Neural progenitor cell (in vitro differentiated cells): ENCODE measurements around the gene TBC1D9. TPM values are rescaled to one million over a fixed set of nuclear protein-coding genes. Genes with fewer than 3 reads are reported as not detected.

Source experiments
- DNase-seq: peaks from one replicate; pipeline ENCODE4 v3.0.0-alpha.2; 2016; ENCODE audit warnings: low spot score
- H2AFZ ChIP-seq: fragments of 200-600 bp; sonication (generic); replicated peaks from 2 replicates; pipeline ENCODE4 v1.6.1; 2016; ENCODE audit warnings: antibody characterized with exemption
- H3F3A ChIP-seq: fragments of 200-600 bp; sonication (generic); 2 replicates; pipeline ENCODE4 v1.6.1; 2016; ENCODE audit warnings: antibody characterized with exemption, low read depth
- H3K27ac ChIP-seq: fragments of 200-600 bp; sonication (generic); 2 replicates; pipeline ENCODE4 v1.5.1; 2016; ENCODE audit warnings: mild to moderate bottlenecking
- H3K27me3 ChIP-seq: fragments of 200-600 bp; sonication (generic); 2 replicates; pipeline ENCODE4 v1.6.1; 2016; ENCODE audit warnings: mild to moderate bottlenecking, moderate library complexity
- H3K36me3 ChIP-seq: fragments of 200-600 bp; sonication (generic); 2 replicates; pipeline ENCODE4 v1.5.1; 2016
- H3K4me1 ChIP-seq: fragments of 200-600 bp; sonication (generic); 2 replicates; pipeline ENCODE4 v1.6.1; 2016; ENCODE audit warnings: mixed run types
- H3K4me2 ChIP-seq: fragments of 200-600 bp; sonication (generic); 2 replicates; pipeline ENCODE4 v1.6.1; 2016
- H3K4me3 ChIP-seq: fragments of 200-600 bp; sonication (generic); 2 replicates; pipeline ENCODE4 v1.5.1; 2016
- H3K79me2 ChIP-seq: fragments of 200-600 bp; sonication (generic); 2 replicates; pipeline ENCODE4 v1.6.1; 2016; ENCODE audit warnings: low read depth
- H3K9ac ChIP-seq: fragments of 200-600 bp; sonication (generic); 2 replicates; pipeline ENCODE4 v1.6.1; 2016
- H3K9me3 ChIP-seq: fragments of 200-600 bp; sonication (generic); 2 replicates; pipeline ENCODE4 v1.5.1; 2016; ENCODE audit warnings: low read depth
- H4K20me1 ChIP-seq: fragments of 200-600 bp; sonication (generic); 2 replicates; pipeline ENCODE4 v1.6.1; 2016; ENCODE audit warnings: low read depth
- H3K27ac Mint-ChIP-seq: 3 replicates; pipeline ENCODE4 v1.8.0; 2021; ENCODE audit warnings: mixed read lengths
- H3K27me3 Mint-ChIP-seq: 2 replicates; pipeline ENCODE4 v1.8.0; 2022; ENCODE audit warnings: low read depth, mild to moderate bottlenecking, inconsistent platforms, moderate library complexity, mixed read lengths; ENCODE audit not compliant: insufficient read depth
- H3K36me3 Mint-ChIP-seq: 3 replicates; pipeline ENCODE4 v1.8.0; 2021; ENCODE audit warnings: mixed read lengths
- H3K4me1 Mint-ChIP-seq: 3 replicates; pipeline ENCODE4 v1.8.0; 2021; ENCODE audit warnings: mixed read lengths
- H3K4me3 Mint-ChIP-seq: 3 replicates; pipeline ENCODE4 v1.8.0; 2021; ENCODE audit warnings: mild to moderate bottlenecking, moderate library complexity, mixed read lengths
- H3K9me3 Mint-ChIP-seq: 3 replicates; pipeline ENCODE4 v1.8.0; 2020; ENCODE audit warnings: mixed read lengths
- EZH2 ChIP-seq: fragments of 200-600 bp; sonication (generic); IDR thresholded peaks from 2 replicates; pipeline ENCODE4 v1.6.1; 2017; ENCODE audit warnings: antibody characterized with exemption, mild to moderate bottlenecking, moderate library complexity
- EZH2phosphoT487 ChIP-seq: fragments of 200-600 bp; sonication (generic); IDR thresholded peaks from 2 replicates; pipeline ENCODE4 v1.6.1; 2017; ENCODE audit warnings: antibody characterized with exemption
- total RNA-seq: library from RNA; depleted of rRNA; stranded (reverse); fragments of >200 nt; gene quantifications from 2 replicates; pipeline ENCODE4 v1.2.3, GENCODE V29; 2015; ENCODE audit warnings: low replicate concordance
- TF ChIP-seq, protein P1 (sequence below): fragments of 200-600 bp; sonication (generic); IDR thresholded peaks from 2 replicates; pipeline ENCODE4 v1.5.1; 2017; ENCODE audit warnings: antibody characterized with exemption, mild to moderate bottlenecking

TBC1D9 gene
- total RNA-seq, 1 donor from 2014 or later = 11.3 TPM

DNA sequence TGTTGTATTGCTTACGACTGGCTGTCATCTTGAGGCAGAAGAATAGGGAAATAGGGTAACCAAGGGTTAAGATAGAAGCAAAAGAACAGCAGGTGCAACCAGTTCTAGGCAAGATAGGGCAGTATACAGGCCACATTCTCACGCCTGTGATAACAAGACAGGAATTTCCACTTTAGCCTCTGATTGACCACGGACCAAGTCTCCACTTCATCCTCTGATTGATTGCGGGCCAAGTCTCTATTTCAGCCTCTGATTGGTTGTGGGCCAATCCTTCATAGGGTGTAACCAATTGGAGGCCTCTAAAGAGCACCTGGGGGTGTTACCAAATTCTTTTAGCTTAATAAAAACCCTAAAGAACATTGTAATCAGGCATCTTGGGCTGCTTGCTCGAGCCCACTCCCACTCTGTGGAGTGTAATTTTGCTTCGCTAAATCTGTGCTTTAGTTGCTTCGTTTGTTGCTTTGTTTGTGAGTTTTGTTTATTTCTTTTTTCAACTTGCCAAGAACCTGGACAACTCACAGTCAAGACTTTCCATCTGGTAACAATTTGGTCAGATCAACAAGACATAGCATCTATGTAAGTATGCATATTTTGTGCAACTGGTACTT is 8.7 kb upstream of the TBC1D9 start:
- TF ChIP-seq EZH2phosphoT487 (no peak), EZH2 (no peak)
- TF ChIP-seq, protein P1, sequence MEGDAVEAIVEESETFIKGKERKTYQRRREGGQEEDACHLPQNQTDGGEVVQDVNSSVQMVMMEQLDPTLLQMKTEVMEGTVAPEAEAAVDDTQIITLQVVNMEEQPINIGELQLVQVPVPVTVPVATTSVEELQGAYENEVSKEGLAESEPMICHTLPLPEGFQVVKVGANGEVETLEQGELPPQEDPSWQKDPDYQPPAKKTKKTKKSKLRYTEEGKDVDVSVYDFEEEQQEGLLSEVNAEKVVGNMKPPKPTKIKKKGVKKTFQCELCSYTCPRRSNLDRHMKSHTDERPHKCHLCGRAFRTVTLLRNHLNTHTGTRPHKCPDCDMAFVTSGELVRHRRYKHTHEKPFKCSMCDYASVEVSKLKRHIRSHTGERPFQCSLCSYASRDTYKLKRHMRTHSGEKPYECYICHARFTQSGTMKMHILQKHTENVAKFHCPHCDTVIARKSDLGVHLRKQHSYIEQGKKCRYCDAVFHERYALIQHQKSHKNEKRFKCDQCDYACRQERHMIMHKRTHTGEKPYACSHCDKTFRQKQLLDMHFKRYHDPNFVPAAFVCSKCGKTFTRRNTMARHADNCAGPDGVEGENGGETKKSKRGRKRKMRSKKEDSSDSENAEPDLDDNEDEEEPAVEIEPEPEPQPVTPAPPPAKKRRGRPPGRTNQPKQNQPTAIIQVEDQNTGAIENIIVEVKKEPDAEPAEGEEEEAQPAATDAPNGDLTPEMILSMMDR = no peak
- Histone ChIP-seq H3K4me1 (no peaks in the 10 kb centered on the region), H2AFZ (no peak overlapping the region), H3K36me3 (no peaks in the 10 kb centered on the region), H3K9me3 (no peaks in the 10 kb centered on the region), H4K20me1 (no peaks in the 10 kb centered on the region), H3F3A (no peaks in the 10 kb centered on the region), H3K27ac (no peak overlapping the region), H3K4me2 (no peak overlapping the region), H3K9ac (no peak overlapping the region), H3K27me3 (peaks cover 23% of the 10 kb centered on the region), H3K79me2 (no peaks in the 10 kb centered on the region), H3K4me3 (no peak overlapping the region)
- peak; percentile 5 for DNase-seq
- Mint-ChIP-seq H3K4me1 (no peaks in the 10 kb centered on the region), H3K9me3 (peaks cover 2% of the 10 kb centered on the region), H3K36me3 (no peaks in the 10 kb centered on the region), H3K27me3 (peaks cover 4% of the 10 kb centered on the region), H3K27ac (no peak overlapping the region), H3K4me3 (no peak overlapping the region)

DNA sequence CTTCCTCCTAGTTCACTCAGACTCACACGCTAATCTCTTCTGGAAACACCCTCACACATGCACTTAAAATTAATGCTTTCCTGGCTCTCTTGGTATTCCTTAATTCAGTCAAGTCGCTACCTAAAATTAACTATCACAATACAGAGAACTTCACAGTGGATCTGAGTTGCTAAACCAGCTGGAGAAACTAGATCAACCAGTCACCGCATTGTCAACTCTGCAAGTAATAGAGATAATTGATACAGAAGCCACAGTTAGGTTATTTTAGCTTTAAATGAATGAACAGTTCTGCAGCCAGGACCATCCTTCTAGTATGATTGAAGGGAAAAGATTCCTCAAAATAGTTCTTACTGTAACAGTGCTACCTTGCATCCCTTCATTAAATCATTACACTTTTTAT is 6.0 kb upstream of the TBC1D9 start:
- H3F3A ChIP-seq = peaks cover 4% of the 10 kb centered on the region
- H3K27ac ChIP-seq = no peak overlapping the region
- H3K4me1 Mint-ChIP-seq = peaks cover 10% of the 10 kb centered on the region
- no peak overlapping the region for H2AFZ ChIP-seq
- no peak for DNase-seq
- H3K4me3 ChIP-seq = no peak overlapping the region
- peaks cover 4% of the 10 kb centered on the region for H3K27me3 Mint-ChIP-seq
- H3K27me3 ChIP-seq = peaks cover 50% of the 10 kb centered on the region
- no peaks in the 10 kb centered on the region for H3K36me3 ChIP-seq
- no peaks in the 10 kb centered on the region for H3K79me2 ChIP-seq
- TF ChIP-seq EZH2phosphoT487 = no peak
- TF ChIP-seq, protein P1 = no peak
- no peak for TF ChIP-seq EZH2
- H3K9me3 Mint-ChIP-seq = peaks cover 2% of the 10 kb centered on the region
- no peaks in the 10 kb centered on the region for H3K36me3 Mint-ChIP-seq
- H3K27ac Mint-ChIP-seq = no peak overlapping the region
- no peaks in the 10 kb centered on the region for H4K20me1 ChIP-seq
- no peak overlapping the region for H3K4me3 Mint-ChIP-seq
- H3K4me2 ChIP-seq = no peak overlapping the region
- H3K9ac ChIP-seq = no peak overlapping the region
- H3K4me1 ChIP-seq = peaks cover 5% of the 10 kb centered on the region
- no peaks in the 10 kb centered on the region for H3K9me3 ChIP-seq

DNA sequence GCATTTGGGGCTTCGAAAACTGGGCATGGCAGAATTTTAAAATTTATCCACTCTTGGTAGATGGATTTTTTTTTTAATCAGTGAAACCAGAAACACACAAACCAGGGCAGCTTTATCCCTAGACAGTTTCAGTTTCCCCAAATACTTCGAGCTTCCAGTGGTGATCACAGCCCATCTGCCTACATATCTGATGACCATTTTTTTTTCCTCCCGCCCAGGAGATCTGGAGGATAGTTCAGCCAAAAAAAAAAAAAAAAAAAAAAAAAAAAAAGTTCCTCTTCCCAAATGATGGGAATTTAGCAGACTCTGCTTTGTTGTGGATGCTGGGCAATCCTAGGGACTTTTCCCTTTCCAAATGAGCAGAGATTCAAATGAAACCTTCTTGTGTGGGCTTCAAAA is 1.0 kb upstream of the TBC1D9 start:
- peaks cover 82% of the 10 kb centered on the region for H3K27me3 ChIP-seq
- H3F3A ChIP-seq = peaks cover 26% of the 10 kb centered on the region
- peak overlapping the region; percentile 84 for H3K4me2 ChIP-seq
- H3K4me3 ChIP-seq = peak overlapping the region; percentile 82
- no peak overlapping the region for H2AFZ ChIP-seq
- H3K79me2 ChIP-seq = no peaks in the 10 kb centered on the region
- H3K36me3 Mint-ChIP-seq = peaks cover 13% of the 10 kb centered on the region
- peak overlapping the region; percentile 12 for H3K27ac Mint-ChIP-seq
- H3K9me3 ChIP-seq = no peaks in the 10 kb centered on the region
- H3K4me1 ChIP-seq = peaks cover 9% of the 10 kb centered on the region
- H3K9ac ChIP-seq = no peak overlapping the region
- H3K27ac ChIP-seq = no peak overlapping the region
- no peaks in the 10 kb centered on the region for H3K36me3 ChIP-seq
- peak overlapping the region; percentile 96 for H3K4me3 Mint-ChIP-seq
- peaks cover 4% of the 10 kb centered on the region for H3K9me3 Mint-ChIP-seq
- peaks cover 28% of the 10 kb centered on the region for H3K4me1 Mint-ChIP-seq
- H3K27me3 Mint-ChIP-seq = peaks cover 2% of the 10 kb centered on the region
- peak; percentile 11 for DNase-seq
- no peaks in the 10 kb centered on the region for H4K20me1 ChIP-seq
- TF ChIP-seq, protein P1 = no peak
- TF ChIP-seq EZH2phosphoT487 (no peak), EZH2 (no peak)
